Stimulated activated CD4-positive, alpha-beta T cell treated with anti-CD3 and anti-CD28 coated beads, Interleukin-15, amount 100 ng/mL, for 24 hours (primary cell): Measurements from ENCODE around the gene MCU.
"Not testable (repeated sequence)": the region's sequence is repeated elsewhere in the genome, so short reads cannot be mapped to it uniquely, and the experiment has no call there.

ENCODE experiments used
- DNase-seq: peaks from one replicate; pipeline ENCODE4 v3.0.0-alpha.2; 2020

The MCU gene

GRCh38 chr10:72852508-72852907, 160.6 kb downstream of the MCU start:
- no peak for DNase-seq

GRCh38 chr10:72855129-72855528, 163.2 kb downstream of the MCU start:
- DNase-seq, result no peak

DNA sequence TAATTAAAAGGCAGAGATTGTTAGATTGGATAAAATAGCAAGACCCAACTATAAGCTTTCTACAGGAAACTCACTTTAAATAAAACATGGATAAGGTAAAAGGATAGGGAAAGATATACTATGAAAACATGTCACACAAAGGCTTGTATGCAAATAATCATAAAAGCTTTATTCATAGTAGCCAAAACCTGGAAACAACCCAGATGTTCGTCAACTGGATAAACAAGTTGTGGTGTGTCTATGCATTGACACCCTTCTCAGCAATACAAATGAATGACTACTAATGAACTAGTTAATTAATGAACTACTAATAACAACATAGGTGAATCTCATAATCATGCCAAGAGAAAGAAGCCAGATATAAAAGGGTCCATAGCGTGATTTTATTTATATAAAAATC, 163.8 kb downstream of the MCU start:
- no peak for DNase-seq

DNA sequence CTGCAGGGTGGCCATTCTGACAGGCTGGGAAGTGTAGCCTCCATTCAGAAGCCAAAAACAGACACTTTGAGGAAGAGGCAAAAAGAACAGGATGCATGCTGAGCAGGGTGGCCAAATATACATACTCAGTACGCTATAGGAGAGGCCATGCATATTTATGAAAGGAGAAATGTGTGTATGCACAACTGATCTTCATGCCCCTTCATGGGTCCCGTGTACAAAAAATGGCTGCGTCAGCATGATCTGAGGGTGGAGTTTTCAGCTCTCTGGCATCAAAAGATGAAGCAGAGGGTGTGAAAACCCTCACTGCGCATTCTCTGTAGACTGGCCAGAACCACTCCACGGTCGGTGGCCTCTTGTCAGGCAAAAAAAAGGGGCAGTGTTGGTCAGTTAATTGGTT, 166.1 kb downstream of the MCU start:
- DNase-seq, result no peak

GRCh38 chr10:72862957-72863356, 171.0 kb downstream of the MCU start:
- no peak for DNase-seq

DNA sequence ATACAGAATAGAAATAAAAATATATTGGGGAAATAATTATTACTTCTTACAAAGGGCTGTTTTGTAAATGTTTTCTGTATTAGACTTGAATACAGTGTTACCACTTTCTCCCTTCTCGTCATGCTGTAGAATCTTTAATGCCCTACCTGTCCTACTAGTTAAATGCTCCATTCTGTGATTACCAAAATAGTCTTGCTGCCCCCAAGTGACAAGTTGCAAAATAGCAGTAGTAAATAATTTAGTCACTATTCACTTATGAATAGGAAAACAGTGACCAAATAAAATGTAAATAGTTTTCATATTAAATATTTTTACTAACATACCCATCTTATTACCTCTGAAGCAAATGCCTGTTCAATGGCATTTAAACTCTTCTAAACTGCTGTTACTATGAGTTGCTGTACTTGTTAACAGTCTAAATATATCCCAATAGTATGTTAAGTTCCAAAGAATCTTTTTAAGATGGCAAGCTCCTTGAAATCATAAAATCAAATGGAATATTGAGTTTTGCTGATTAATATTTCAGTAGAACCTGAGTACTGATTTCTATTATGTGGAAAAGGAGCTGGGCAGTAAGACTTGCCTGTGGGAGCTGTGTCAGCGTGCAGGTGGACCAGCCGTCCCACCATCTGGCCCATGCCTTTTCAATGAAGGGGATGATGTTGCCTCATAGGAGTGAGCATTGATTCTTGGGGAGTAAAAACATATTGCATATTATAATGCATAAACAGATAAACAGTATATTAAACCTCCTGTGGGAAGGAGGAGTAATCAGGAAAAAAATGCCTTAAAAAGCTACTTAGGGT, 183.5 kb downstream of the MCU start:
- DNase-seq, result no peak

GRCh38 chr10:72879245-72879644, 187.3 kb downstream of the MCU start:
- no peak for DNase-seq

- DNase-seq, result no peak
These were observed 189.3 kb downstream of the MCU start for GRCh38 chr10:72881291-72881690.

- DNase-seq, result no peak
These were observed 191.9 kb downstream of the MCU start for GRCh38 chr10:72883861-72884260.

DNA sequence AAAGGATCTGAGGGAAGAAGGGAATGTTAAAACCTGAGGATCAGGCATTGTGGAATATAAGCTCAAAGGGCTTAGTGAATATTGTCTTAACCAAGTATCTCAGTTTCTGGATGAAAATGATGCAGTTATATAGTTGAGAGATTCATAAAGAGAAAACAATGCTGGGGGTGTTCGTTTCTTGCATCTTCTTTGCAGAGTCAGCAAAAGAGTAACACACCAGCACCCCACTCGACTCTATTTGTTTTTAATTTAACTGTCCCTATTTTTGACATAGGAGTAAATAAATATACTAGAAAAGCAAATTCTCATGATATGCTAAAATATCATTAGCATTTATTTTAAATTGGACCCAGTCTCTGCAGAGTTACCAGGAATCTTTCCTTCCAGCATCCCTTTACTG, 194.0 kb downstream of the MCU start:
- no peak for DNase-seq

- DNase-seq, result no peak
These were observed 194.7 kb downstream of the MCU start for GRCh38 chr10:72886621-72887020.

DNA sequence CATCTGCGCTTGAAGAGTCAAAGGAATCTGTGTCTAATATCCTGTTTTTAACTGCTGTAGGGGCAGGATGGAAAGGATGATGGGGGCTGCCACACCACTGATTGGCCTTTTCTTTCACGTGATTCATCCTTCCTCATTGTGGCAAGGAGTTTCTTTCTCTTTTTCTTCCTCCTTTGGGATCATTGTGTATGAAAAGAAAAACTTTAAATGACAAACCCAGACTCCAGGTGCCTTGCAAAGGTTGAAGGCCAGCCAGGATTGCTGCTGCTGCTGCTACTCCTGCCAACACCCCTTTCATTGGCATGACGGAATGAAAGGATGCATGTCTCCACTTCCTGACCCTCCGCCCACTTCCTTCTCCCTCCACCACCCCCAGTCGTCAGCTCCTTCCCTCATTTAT, 195.1 kb downstream of the MCU start:
- peak; percentile 23 for DNase-seq

GRCh38 chr10:72888151-72888638, 196.3 kb downstream of the MCU start:
- no peak for DNase-seq

DNA sequence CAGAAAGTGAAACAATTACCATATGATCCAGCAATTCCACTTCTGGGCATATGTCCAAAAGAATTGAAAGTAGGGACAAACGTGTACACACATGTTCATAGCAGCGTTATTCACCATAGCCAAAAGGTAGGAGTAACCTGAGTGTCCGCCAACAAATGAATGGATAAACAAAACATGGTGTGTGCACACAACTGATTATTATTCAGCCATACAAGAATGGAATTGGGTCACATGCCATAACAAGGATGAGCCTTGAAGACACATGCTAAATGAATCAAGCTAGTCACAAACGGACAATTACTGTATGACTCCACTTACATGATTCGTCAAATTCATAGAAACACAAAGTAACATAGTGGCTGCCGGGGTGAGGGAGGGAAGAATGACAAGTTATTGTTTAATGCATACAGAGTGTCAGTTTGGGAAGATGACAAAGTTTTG, 197.5 kb downstream of the MCU start:
- DNase-seq, result no peak

GRCh38 chr10:72890086-72890485, 198.1 kb downstream of the MCU start:
- no peak for DNase-seq

GRCh38 chr10:72893136-72893798, 201.3 kb downstream of the MCU start, which contains the start of gene OIT3:
OIT3 (plus strand) TSS chr10:72893739; CDS start chr10:72893799, 60 bp downstream.
- no peak for DNase-seq

DNA sequence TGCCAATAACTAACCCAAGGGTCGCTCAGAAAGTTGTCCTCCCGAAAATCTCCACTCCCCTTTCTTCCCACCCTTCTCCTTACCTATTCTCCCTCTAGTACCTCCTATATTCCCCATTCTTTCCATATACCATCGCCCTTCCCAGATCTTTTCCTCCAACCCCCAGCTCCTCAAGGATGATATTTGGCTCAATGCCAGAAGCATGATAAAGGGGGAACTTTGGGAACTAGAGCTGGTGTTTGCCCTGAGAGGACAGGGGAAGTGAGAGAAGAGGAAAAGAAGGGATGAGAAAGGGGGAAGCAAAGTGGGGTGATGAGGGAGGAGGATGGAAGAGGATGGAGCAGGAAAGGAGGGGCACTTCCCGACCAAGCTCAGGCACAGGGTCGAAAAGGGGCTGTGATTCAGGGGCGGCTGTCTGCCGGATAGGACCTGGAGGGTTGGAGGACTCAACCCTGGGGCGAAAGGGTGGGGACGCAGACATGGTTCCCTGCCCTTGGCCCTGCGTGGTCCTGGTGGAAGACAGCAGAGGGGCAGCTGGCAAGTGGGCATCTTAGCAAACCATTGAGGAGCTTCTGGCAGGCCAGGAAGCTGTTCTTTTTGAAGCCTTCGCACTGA, 203.4 kb downstream of the MCU start:
- DNase-seq, result no peak

GRCh38 chr10:72898616-72899015, 206.7 kb downstream of the MCU start:
- DNase-seq, result no peak

DNA sequence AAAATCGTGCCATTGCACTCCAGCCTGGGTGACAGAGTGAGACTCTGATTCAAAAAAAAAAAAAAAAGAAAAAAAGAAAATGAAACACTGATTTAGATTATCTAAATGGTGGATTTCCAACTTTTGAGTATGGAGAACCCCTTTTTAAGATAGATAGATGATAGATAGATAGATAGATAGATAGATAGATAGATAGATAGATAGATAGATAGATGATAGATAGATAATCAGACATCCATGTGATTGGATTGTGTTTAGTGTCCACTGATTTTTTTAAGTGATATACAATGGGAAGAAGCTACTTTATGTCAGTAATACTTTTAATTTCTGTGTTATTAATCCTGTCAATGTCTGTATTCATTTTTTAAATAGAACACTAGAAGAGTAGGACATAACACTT, 207.6 kb downstream of the MCU start:
- no peak for DNase-seq

GRCh38 chr10:72903941-72904446, 212.1 kb downstream of the MCU start:
- not testable (repeated sequence) for DNase-seq

GRCh38 chr10:72904806-72905205, 212.9 kb downstream of the MCU start:
- no peak for DNase-seq

GRCh38 chr10:72906446-72906845, 214.5 kb downstream of the MCU start:
- no peak for DNase-seq

DNA sequence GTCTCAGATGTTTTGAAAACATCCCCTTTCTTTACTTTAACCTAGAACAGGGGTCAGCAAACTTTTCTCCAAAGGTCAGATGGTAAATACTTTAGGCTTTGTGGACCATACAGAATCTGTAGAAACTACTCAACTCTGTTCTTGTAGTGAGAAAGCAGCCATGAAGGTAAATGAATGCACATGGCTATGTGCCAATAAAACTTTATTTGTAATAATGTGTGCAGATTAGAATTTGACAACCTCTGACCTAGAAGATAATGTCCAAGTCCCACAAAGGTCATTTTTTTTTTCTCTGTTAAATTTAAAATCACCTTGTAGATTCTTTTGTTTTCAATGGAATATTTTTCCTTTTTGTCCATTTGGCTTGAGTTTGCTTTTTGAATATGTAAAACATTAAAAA, 218.8 kb downstream of the MCU start:
- DNase-seq, result no peak

DNA sequence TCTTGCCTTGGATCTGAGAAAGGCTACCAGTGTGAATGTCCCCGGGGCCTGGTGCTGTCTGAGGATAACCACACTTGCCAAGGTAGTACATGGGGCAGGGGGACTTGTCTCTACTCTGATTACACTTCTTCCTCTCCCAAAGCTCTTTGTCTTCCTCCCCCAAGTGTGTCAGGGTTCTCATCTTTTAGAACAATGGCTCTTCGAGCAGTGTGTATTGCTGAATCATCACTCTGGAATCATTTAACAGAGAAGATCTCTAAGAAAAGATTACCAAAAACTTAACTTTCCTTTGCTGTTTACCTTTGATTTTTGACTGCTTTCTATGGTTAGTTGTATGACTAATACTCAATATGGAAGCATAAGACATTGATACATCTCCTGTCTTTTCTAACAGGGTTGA, 219.8 kb downstream of the MCU start:
- DNase-seq, result no peak
